Spleen (tissue), 7 donors: ENCODE results near the gene MIAT.

Experiments used
- CTCF ChIP-seq, 11 experiments: fragments of 200-600 bp in 7 of 11; fragments of 450-650 bp in 4 of 11; sonication (generic) in 4 of 11; IDR thresholded peaks in 8 of 11; conservative IDR thresholded peaks in 3 of 11; 1 replicate in 7 of 11; 2 replicates in 4 of 11; pipeline versions ENCODE4 v1.4.0 to v1.8.0; 2016 to 2021; ENCODE audit warnings: antibody characterized with exemption in 11 of 11, inconsistent platforms in 4 of 11, mild to moderate bottlenecking in 1 of 11
- POLR2A ChIP-seq, 3 donors: fragments of 450-650 bp; IDR thresholded peaks; one replicate each; pipeline ENCODE4 v1.5.1; 2017; ENCODE audit warnings: antibody characterized with exemption in 3 of 3, mild to moderate bottlenecking in 1 of 3
- donor health status: DM: no; HTN: no; CAD: no; lungs with moderate emphysema.
- donor health status: DM: no; HTN: no; CAD: no.
- donor health status: DM: no; HTN: no; CAD: no.

- TF ChIP-seq CTCF (IDR thresholded peaks at IDR 0.05 in 8 of 11, conservative IDR thresholded peaks at IDR 0.05 in 3 of 11) (no peak), POLR2A (IDR thresholded peaks at IDR 0.05) (no peak)
Measured at GRCh38 chr22:26615830-26616435, 41.5 kb upstream of the MIAT start.
